Mesodermal cell (in vitro differentiated cells): ENCODE measurements around the gene CPA1.

Experiments used
- H3K27ac ChIP-seq: 2 replicates; pipeline ENCODE4 v1.7.0; 2013; ENCODE audit warnings: mild to moderate bottlenecking, low read depth, low read length, moderate library complexity; ENCODE audit not compliant: severe bottlenecking
- H3K36me3 ChIP-seq: 2 replicates; pipeline ENCODE4 v1.7.1; 2013; ENCODE audit warnings: mild to moderate bottlenecking, low read length, moderate library complexity; ENCODE audit not compliant: control insufficient read depth, insufficient read depth
- H3K4me1 ChIP-seq: one replicate; pipeline ENCODE4 v1.7.1; 2013; ENCODE audit warnings: mild to moderate bottlenecking, low read length; ENCODE audit not compliant: insufficient read depth, control insufficient read depth, poor library complexity, severe bottlenecking
- H3K4me3 ChIP-seq: 2 replicates; pipeline ENCODE4 v1.7.0; 2013; ENCODE audit warnings: low read length, control low read depth, mild to moderate bottlenecking; ENCODE audit not compliant: insufficient read depth, poor library complexity, severe bottlenecking; ENCODE audit errors: extremely low read depth
- H3K9me3 ChIP-seq: 2 replicates; pipeline ENCODE4 v1.7.1; 2013; ENCODE audit warnings: mild to moderate bottlenecking, low read length, moderate library complexity; ENCODE audit not compliant: control insufficient read depth
- WGBS, 2 experiments: methylation state at CpG; one replicate each; pipeline ENCODE4 v1.1.5; 2013; ENCODE audit warnings: missing lambda C conversion rate in 2 of 2; ENCODE audit not compliant: insufficient coverage in 2 of 2; 5-methylcytosine and 5-hydroxymethylcytosine counted together

Gene CPA1

GRCh38 chr7:130433301-130433700 lies 53.0 kb downstream of the CPA1 start:
- WGBS, 2 experiments, result 85 to 90% methylated on average over 1 of the region's 1 CpG

GRCh38 chr7:130435311-130435854 lies 55.1 kb downstream of the CPA1 start:
- Histone ChIP-seq H3K4me3 (no peak overlapping the region), H3K9me3 (no peaks in the 10 kb centered on the region), H3K36me3 (no peaks in the 10 kb centered on the region), H3K4me1 (peaks cover 28% of the 10 kb centered on the region), H3K27ac (no peak overlapping the region)
- 100% methylated on average over 1 to 2 of the region's 2 CpGs for WGBS, 2 experiments

More at GRCh38 chr7:130433301-130433700, 53.0 kb downstream of the CPA1 start:
- H3K27ac ChIP-seq, result peak overlapping the region; percentile 50
- no peak overlapping the region for H3K4me3 ChIP-seq
- no peaks in the 10 kb centered on the region for H3K36me3 ChIP-seq
- H3K4me1 ChIP-seq, result peaks cover 28% of the 10 kb centered on the region
- H3K9me3 ChIP-seq, result no peaks in the 10 kb centered on the region

- peaks cover 22% of the 10 kb centered on the region for H3K4me1 ChIP-seq
- H3K27ac ChIP-seq, result no peak overlapping the region
- H3K4me3 ChIP-seq, result no peak overlapping the region
- no peaks in the 10 kb centered on the region for H3K36me3 ChIP-seq
- no peaks in the 10 kb centered on the region for H3K9me3 ChIP-seq
- WGBS, 2 experiments, result no CpG with 5 or more reads among the region's 1 CpG
Observed at GRCh38 chr7:130436253-130436652, 56.0 kb downstream of the CPA1 start.
